ENCODE data around the gene CLNS1A. TPM values are rescaled to one million over a fixed set of nuclear protein-coding genes. Genes with fewer than 3 reads are reported as not detected.

Gene CLNS1A
- total RNA-seq, 1 experiment from 2014 or later = 151 TPM

DNA sequence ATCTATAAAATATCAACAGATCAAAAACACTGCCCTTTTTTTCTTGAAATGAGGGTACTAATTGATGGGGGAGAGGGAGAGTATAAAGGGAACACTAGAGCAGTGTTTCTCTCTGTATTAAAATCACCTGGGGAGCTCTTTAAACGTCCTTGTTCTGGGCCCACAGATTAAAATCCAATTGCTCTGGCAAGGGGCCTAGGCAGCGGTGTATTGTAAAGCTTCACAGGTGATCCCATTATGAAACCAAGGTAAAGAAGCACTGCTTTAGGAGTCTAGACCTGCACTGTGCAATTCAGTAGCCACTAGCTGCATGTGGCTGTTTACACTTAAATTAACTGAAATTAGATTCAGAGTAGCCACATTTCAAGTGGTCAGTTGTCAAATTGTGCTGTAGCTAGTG, 44.9 kb downstream of the CLNS1A start:
- intact Hi-C loops (cut with micrococcal nuclease) = no loop called here
- Histone ChIP-seq H3K36me3 (ENCODE audit: control insufficient read depth in 1 of 2, insufficient read depth in 2 of 2, low read length in 2 of 2) (no peaks in the 10 kb centered on the region), H3K4me2 (ENCODE audit: low read length) (no peak overlapping the region), H3K9me2 (ENCODE audit: insufficient read depth) (no peaks in the 10 kb centered on the region), H3K79me2 (ENCODE audit: insufficient read depth, low read length) (no peaks in the 10 kb centered on the region), H3K27ac (ENCODE audit: low read depth, low read length) (no peak overlapping the region), H3K4me3 (replicated peaks in 1 of 2; ENCODE audit: low read depth in 1 of 2, low read length in 2 of 2) (no peak overlapping the region), H3K9me3 (ENCODE audit: control insufficient read depth in 1 of 2, insufficient read depth in 1 of 2, low read depth in 1 of 2, low read length in 2 of 2) (no peaks in the 10 kb centered on the region), H3K9ac (ENCODE audit: low read length) (no peak overlapping the region), H3K27me3 (ENCODE audit: insufficient read depth, low read length) (no peaks in the 10 kb centered on the region), H4K20me1 (ENCODE audit: insufficient read depth) (no peaks in the 10 kb centered on the region), H2AFZ (ENCODE audit: low read depth, low read length, poor library complexity, severe bottlenecking) (no peak overlapping the region), H3K4me1 (ENCODE audit: control insufficient read depth in 1 of 2, insufficient read depth in 2 of 2, low read length in 2 of 2) (peaks cover 0 to 13% of the 10 kb centered on the region in 2 experiments; a peak in 2 of 4 replicates)
- DNase-seq (ENCODE audit: low read depth, low spot score) (no peak), ATAC-seq (no peak)
- BruUV-seq (replicated peaks) = no TSS peak
- POLR2A ChIA-PET = no interaction called here
- CTCF ChIA-PET = no interaction called here
- RAD21 ChIA-PET (ENCODE audit: low non-redundant PET in 1 of 2, low total read pairs in 2 of 2, uncharacterized antibody in 2 of 2, unreplicated experiment in 2 of 2) = no interaction called here
- TF ChIP-seq ELF1 (IDR thresholded peaks at IDR 0.05; ENCODE audit: borderline replicate concordance, low read depth) = no peak
- no peak for TF ChIP-seq RAD21 (IDR thresholded peaks at IDR 0.05; ENCODE audit: low read depth)
- TF ChIP-seq, protein P1, sequence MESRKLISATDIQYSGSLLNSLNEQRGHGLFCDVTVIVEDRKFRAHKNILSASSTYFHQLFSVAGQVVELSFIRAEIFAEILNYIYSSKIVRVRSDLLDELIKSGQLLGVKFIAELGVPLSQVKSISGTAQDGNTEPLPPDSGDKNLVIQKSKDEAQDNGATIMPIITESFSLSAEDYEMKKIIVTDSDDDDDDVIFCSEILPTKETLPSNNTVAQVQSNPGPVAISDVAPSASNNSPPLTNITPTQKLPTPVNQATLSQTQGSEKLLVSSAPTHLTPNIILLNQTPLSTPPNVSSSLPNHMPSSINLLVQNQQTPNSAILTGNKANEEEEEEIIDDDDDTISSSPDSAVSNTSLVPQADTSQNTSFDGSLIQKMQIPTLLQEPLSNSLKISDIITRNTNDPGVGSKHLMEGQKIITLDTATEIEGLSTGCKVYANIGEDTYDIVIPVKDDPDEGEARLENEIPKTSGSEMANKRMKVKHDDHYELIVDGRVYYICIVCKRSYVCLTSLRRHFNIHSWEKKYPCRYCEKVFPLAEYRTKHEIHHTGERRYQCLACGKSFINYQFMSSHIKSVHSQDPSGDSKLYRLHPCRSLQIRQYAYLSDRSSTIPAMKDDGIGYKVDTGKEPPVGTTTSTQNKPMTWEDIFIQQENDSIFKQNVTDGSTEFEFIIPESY (IDR thresholded peaks at IDR 0.05; ENCODE audit: extremely low read depth, insufficient replicate concordance, low read length) = no peak
- no peak for TF ChIP-seq TCF7L2 (IDR thresholded peaks at IDR 0.05; ENCODE audit: borderline replicate concordance, extremely low read depth, insufficient read depth, insufficient read length)
- TF ChIP-seq, protein P2, sequence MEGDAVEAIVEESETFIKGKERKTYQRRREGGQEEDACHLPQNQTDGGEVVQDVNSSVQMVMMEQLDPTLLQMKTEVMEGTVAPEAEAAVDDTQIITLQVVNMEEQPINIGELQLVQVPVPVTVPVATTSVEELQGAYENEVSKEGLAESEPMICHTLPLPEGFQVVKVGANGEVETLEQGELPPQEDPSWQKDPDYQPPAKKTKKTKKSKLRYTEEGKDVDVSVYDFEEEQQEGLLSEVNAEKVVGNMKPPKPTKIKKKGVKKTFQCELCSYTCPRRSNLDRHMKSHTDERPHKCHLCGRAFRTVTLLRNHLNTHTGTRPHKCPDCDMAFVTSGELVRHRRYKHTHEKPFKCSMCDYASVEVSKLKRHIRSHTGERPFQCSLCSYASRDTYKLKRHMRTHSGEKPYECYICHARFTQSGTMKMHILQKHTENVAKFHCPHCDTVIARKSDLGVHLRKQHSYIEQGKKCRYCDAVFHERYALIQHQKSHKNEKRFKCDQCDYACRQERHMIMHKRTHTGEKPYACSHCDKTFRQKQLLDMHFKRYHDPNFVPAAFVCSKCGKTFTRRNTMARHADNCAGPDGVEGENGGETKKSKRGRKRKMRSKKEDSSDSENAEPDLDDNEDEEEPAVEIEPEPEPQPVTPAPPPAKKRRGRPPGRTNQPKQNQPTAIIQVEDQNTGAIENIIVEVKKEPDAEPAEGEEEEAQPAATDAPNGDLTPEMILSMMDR (IDR thresholded peaks at IDR 0.05 in 2 of 3, conservative IDR thresholded peaks at IDR 0.05 in 1 of 3; ENCODE audit: borderline replicate concordance in 1 of 3, insufficient read depth in 1 of 3, low read depth in 2 of 3, low read length in 2 of 3) = no peak
- TF ChIP-seq EZH2phosphoT487 (IDR thresholded peaks at IDR 0.05; ENCODE audit: borderline replicate concordance) = no peak
- TF ChIP-seq EZH2 (IDR thresholded peaks at IDR 0.05) = no peak
- TF ChIP-seq, protein P3, sequence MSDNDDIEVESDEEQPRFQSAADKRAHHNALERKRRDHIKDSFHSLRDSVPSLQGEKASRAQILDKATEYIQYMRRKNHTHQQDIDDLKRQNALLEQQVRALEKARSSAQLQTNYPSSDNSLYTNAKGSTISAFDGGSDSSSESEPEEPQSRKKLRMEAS (IDR thresholded peaks at IDR 0.05) = no peak
- no peak for TF ChIP-seq ZFX (IDR thresholded peaks at IDR 0.05)
- TF ChIP-seq SRF (IDR thresholded peaks at IDR 0.05; ENCODE audit: low read depth) = no peak
- no peak for TF ChIP-seq POLR2AphosphoS5 (IDR thresholded peaks at IDR 0.05; ENCODE audit: low read depth, low read length)
- no peak for TF ChIP-seq ZNF274 (IDR thresholded peaks at IDR 0.05; ENCODE audit: low read depth, low read length)
- no peak for TF ChIP-seq SP1 (IDR thresholded peaks at IDR 0.05; ENCODE audit: low read depth)
- TF ChIP-seq FOSL1 (IDR thresholded peaks at IDR 0.05; ENCODE audit: low read depth) = no peak
- TF ChIP-seq SIN3A (IDR thresholded peaks at IDR 0.05; ENCODE audit: low read depth) = no peak
- TF ChIP-seq POLR2A (IDR thresholded peaks at IDR 0.05; ENCODE audit: borderline replicate concordance, extremely low read depth, insufficient read depth, insufficient read length) = no peak
- no peak for TF ChIP-seq JUND (IDR thresholded peaks at IDR 0.05)
- TF ChIP-seq CEBPB (IDR thresholded peaks at IDR 0.05; ENCODE audit: low read depth) = no peak
- TF ChIP-seq EGR1 (IDR thresholded peaks at IDR 0.05; ENCODE audit: low read depth) = no peak

Data from HCT116 (cell line).